ENCODE results near the gene GADD45A. TPM values are rescaled to one million over a fixed set of nuclear protein-coding genes. Genes with fewer than 3 reads are reported as not detected.

The GADD45A gene
- total and polyA plus RNA-seq, 9 of the 15 experiments (the other 6 are each of a cell fraction or from before 2014, with no cell fraction given): 21.3 to 156 (median 62.1) TPM

- TF ChIP-seq E2F4 (CRISPR knock-in tag; IDR thresholded peaks at IDR 0.05; ENCODE audit: low read depth): no peak
- TF ChIP-seq OTX1 (CRISPR knock-in tag; IDR thresholded peaks at IDR 0.05): 0 out of 2 replicates have a peak, but pooled peaks have one; percentile 14
- 0 out of 2 replicates have a peak, but pooled peaks have one; percentile 28 for TF ChIP-seq ZEB2 (IDR thresholded peaks at IDR 0.05)
- TF ChIP-seq EHMT2 (IDR thresholded peaks at IDR 0.05): peak; percentile 24; the same call in 1 of the 2 replicates
- no peak for TF ChIP-seq NR4A1 (CRISPR knock-in tag; IDR thresholded peaks at IDR 0.05)
- peak; percentile 79 for TF ChIP-seq NR4A1 (tag; IDR thresholded peaks at IDR 0.05)
- TF ChIP-seq JUND (IDR thresholded peaks at IDR 0.05; ENCODE audit: borderline replicate concordance, low read depth, low read length): peak; percentile 70; the same call in 1 of the 2 replicates
- TF ChIP-seq JUND (tag; IDR thresholded peaks at IDR 0.05; ENCODE audit: borderline replicate concordance, low read depth, low read length): peak; percentile 69; the same call in 2 of the 3 replicates
- TF ChIP-seq ZBTB40 (IDR thresholded peaks at IDR 0.05): no peak
- TF ChIP-seq ZBTB40 (CRISPR knock-in tag; IDR thresholded peaks at IDR 0.05): no peak
- no peak for TF ChIP-seq GTF2F1 (IDR thresholded peaks at IDR 0.05; ENCODE audit: low read depth, low read length)
- TF ChIP-seq RUNX1 (IDR thresholded peaks at IDR 0.05; ENCODE audit: low read depth): 0 out of 2 replicates have a peak, but pooled peaks have one; percentile 41
- TF ChIP-seq SAFB (IDR thresholded peaks at IDR 0.05; ENCODE audit: borderline replicate concordance, low read depth, low read length): no peak
- TF ChIP-seq ATF3 (IDR thresholded peaks at IDR 0.05): peak; percentile 61
- no peak for TF ChIP-seq ATF3 (CRISPR knock-in tag; conservative IDR thresholded peaks at IDR 0.05)
- 0 out of 2 replicates have a peak, but pooled peaks have one; percentile 7 for TF ChIP-seq TEAD4 (IDR thresholded peaks at IDR 0.05; ENCODE audit: low read length)
- no peak for TF ChIP-seq TEAD4 (CRISPR knock-in tag; IDR thresholded peaks at IDR 0.05; ENCODE audit: borderline replicate concordance)
- no peak for TF ChIP-seq ZFPM2 (CRISPR knock-in tag; IDR thresholded peaks at IDR 0.05)
Measured at GRCh38 chr1:67735806-67736627, 51.0 kb downstream of the GADD45A start (continued).
